ENCODE results near the gene HTT.

HTT gene

GRCh38 chr4:3205995-3206394, 131.5 kb downstream of the HTT start:
- DNase-seq: no peak

DNA sequence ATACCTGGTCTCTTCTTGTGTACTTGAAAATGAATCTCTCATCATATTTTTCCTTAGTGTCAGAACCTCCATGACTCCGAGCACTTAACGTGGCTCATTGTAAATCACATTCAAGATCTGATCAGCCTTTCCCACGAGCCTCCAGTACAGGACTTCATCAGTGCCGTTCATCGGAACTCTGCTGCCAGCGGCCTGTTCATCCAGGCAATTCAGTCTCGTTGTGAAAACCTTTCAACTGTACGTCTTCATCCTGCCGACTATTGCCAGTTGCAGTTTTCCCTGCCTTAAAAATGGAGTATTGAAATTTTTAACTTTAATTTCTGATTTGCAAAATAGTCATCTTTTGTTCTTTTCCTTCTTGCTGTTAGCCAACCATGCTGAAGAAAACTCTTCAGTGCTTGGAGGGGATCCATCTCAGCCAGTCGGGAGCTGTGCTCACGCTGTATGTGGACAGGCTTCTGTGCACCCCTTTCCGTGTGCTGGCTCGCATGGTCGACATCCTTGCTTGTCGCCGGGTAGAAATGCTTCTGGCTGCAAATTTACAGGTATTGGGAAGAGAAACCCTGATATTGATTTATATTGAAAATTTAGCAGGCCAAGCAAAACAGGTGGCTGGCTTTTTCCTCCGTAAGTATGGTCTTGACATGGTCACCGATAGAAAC, 132.1 kb downstream of the HTT start:
- no peak for DNase-seq

DNA sequence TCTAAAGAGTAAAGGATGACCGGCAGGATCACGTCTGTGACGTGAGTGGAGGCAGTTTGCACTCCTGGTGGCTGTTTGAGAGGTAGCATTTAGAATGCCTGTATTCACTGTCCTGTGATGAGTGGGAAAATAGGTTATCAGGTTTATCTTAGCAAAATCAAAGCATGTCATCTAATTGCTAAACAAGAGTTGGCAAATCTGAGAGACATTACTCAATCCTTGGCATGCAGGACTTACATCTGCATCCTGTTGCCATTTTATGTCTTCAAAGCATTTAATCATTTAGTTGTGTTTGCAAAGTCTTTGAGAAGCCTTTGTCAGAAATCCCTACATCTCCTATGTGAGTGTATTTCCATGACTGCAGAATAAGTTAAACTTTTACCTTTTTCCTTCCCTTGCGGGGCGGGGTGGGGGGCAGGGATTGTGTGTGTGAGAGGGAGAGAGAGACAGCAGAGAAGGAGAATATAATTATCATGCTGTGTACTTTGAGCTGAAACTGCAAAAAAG, 133.1 kb downstream of the HTT start:
- DNase-seq: no peak

DNA sequence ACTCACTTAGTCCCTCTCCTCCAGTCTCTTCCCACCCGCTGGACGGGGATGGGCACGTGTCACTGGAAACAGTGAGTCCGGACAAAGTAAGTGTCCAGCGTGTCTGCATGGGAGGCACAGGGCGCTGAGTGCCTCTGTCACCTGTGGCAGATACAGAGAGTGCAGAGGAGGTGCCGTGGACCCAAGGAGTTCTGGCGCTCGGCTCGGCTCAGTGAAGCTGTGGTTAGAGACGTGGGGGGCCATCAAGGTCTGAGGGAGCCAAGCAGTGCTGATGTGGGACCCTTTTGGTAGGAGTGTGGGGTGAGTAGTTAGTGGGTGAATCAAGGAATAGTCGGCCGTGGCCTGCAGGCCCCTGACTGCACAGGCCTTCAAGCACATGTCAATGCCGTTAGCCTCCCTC, 134.3 kb downstream of the HTT start:
- no peak for DNase-seq

DNA sequence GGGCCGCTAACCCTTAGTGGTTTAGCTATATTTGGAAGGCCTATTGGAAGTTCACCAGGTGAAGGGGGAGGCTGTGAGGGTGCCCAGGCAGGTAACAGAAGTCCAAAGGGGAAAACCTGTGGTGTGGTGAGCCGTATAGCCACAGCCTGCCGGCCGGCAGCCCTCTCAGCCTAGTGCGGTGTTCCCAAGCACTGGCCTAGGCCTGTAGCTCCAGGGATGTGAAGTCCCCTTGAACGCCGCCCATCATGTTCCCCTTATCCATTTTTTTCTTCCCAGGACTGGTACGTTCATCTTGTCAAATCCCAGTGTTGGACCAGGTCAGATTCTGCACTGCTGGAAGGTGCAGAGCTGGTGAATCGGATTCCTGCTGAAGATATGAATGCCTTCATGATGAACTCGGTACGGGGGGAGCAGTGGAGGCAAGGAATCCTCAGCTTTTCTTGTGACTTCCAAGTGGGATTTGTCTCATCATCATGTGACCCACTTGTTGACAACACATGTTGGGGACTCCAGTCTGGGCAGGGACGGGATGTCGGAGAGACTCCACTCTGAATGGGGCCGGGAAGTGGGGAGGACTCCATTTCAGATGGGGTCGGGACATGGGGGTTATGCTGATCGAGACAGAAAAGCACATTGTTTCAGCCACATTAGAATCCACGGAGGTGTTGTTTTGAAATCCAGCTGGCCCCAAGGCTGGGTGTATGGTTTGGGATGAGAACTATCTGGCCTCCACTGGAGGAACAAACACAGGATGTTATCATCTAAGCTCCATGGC, 135.3 kb downstream of the HTT start:
- no peak for DNase-seq

DNA sequence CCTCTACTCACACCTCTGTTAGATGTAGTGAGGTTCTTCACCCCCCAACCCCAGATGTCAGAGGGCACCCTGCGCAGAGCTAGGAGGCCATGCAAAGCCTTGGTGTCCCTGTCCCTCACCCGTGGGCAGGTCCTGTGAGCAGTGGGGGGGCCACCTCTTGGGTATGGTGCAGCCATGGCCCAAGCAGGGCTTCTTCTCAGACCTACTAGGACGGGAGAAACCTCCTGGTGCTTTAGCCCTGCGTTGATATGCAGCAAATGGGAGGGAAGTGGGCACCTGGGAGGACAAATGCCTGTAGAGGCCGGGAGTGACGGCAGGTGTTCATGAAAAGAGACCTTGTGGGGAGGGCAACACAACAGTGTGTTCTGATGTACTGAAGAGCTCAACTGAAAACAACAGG, 136.0 kb downstream of the HTT start:
- no peak for DNase-seq

GRCh38 chr4:3211866-3212265, 137.4 kb downstream of the HTT start:
- DNase-seq: no peak

- no peak for DNase-seq
These were observed 138.1 kb downstream of the HTT start for GRCh38 chr4:3212391-3213105.

GRCh38 chr4:3213106-3213425, 138.6 kb downstream of the HTT start:
- no peak for DNase-seq

DNA sequence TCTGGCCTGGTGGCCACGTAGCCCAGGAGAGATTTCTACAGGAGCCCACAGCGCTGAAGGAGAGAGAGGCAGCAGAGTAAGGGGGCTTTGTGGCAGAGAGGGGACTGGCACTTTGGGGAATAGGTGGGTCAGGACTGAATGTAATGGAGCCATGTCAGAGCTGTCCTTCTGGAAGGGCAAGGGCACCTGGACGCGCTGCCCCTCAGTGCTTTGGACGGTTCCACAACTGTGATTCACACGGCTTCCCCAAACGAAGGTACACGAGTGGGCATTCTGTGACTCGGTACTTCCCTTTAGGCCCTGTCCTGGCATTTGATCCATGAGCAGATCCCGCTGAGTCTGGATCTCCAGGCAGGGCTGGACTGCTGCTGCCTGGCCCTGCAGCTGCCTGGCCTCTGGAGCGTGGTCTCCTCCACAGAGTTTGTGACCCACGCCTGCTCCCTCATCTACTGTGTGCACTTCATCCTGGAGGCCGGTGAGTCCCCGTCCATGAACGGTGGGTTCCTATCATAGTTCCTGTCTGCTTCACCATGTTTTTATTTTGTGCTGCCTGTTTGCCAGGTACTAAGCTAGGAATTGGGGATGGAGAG, 139.3 kb downstream of the HTT start:
- no peak for DNase-seq

DNA sequence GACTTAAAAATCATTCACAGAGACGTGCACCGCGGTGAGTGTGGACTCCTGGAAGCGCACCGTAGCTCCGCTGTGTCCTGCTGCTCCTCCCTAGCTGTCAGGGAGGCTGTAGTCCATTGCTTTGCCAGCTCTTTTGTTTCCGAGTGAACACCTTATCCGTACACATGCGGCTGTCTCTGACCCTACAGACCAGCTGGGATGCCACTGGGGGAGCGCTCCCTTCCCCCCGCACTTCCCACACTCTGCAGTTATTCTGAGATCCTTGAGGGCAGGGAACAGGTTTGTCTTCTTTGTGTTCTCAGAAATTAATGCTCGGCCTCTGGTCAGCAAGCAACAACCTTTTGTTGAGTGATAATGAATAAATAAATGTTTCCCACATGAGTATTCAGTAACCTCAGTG, 140.8 kb downstream of the HTT start:
- no peak for DNase-seq

DNA sequence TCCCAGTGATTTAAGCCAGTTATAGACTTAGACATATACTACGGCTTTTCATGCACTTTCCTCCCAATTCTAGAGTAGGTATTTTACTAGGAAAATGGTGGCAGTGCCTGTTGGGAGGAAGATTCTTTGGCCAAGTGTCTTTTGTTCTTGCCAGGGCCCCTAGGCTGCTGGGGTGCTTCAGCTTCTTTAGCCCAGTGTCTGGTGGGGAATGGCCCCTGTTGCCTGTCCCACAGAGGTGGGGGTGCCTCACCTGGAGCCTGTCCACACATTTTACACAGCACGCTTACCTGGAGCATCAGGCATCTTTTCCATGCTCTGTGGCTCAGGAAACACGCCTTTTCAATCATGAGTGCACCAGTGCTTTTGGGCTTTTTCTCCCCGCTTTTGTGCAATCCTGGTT, 141.3 kb downstream of the HTT start:
- no peak for DNase-seq

GRCh38 chr4:3217266-3217665, 142.8 kb downstream of the HTT start:
- no peak for DNase-seq

GRCh38 chr4:3217771-3218170, 143.3 kb downstream of the HTT start:
- no peak for DNase-seq

DNA sequence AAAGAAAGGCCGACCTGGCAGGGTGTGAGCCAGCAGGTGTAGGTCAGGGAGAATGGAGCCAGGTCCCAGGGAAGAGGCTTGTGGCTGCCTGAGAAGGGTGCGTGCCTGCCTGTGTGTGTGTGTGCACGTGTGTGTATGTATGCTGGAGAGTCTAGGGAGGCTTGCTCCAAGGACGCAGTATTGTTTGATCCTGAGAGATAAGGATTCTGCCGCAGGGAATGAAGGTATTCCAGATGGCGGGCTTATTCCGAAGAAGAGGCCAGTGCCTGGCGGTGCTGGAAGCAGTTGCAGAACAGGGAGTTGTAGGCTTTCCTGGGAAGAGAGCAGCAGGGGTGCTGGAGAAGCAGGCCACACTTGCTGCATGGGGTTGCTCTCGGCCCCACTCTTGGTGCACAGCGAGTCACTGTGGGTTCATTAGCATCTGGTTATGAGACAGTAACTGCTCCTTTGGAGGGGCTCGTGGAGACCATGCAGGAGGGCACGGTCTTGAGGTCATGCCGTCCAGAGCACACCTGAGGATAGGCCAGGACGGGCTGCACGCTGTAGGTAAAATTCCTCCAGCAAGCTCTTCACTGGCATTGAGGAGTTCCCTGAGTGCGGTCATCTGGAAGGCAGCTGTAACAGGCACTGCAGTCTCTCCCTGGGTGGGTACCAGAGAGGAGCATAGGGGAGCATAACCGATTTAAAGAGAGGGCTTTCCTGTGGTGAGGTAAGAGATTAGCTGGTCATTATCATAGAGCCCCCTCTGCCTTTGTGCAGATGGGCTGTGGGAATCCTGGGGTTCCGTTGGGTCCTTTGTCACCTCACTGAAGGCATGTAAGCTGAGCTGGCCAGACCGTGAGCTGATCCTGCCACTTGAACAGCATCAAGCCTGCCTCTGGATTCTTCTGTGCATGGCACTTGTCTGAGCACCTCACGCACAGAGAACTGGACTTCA, 144.6 kb downstream of the HTT start:
- no peak for DNase-seq

GRCh38 chr4:3219761-3220475, 145.4 kb downstream of the HTT start:
- DNase-seq: no peak

- DNase-seq: no peak
These were observed 146.1 kb downstream of the HTT start for GRCh38 chr4:3220476-3221183.

- no peak for DNase-seq
These were observed 146.7 kb downstream of the HTT start for GRCh38 chr4:3221184-3221494.

GRCh38 chr4:3221996-3222395, 147.5 kb downstream of the HTT start:
- no peak for DNase-seq

DNA sequence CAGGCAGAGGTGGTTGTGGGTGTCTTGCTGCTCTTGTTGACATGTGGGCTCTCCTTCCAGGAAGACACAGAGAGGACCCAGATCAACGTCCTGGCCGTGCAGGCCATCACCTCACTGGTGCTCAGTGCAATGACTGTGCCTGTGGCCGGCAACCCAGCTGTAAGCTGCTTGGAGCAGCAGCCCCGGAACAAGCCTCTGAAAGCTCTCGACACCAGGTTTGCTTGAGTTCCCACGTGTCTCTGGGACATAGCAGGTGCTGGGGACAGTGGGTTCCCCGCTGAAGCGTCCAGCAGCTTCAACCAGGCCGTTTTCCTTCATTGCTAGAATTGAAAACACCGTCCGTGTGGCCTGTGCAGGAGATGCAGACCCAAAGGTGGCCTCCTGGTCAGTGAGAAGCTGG, 148.9 kb downstream of the HTT start:
- DNase-seq: no peak
